ENCODE data around the gene EHBP1. TPM values are rescaled to one million over a fixed set of nuclear protein-coding genes. Genes with fewer than 3 reads are reported as not detected.

Gene EHBP1
- total and polyA plus RNA-seq, 2 experiments from 2014 or later: 27.2 to 47.9 TPM

GRCh38 chr2:62747169-62747568 is 41.7 kb downstream of the EHBP1 start:
- Mint-ChIP-seq H3K4me1 (peaks cover 38% of the 10 kb centered on the region), H3K4me3 (no peak overlapping the region), H3K27ac (no peak overlapping the region), H3K36me3 (ENCODE audit: low read depth) (peaks cover 39% of the 10 kb centered on the region), H3K27me3 (ENCODE audit: insufficient read depth, low read depth, poor library complexity) (no peaks in the 10 kb centered on the region), H3K9me3 (peaks cover 16% of the 10 kb centered on the region; the same call in 2 of the 3 replicates)
- H3K79me2 ChIP-seq (replicated peaks; ENCODE audit: insufficient read depth): peaks cover 92% of the 10 kb centered on the region
- no peaks in the 10 kb centered on the region; the same call in 1 of the 2 replicates for H3K36me3 ChIP-seq (ENCODE audit: insufficient read depth)
- no peak overlapping the region for H2AFZ ChIP-seq
- peaks cover 34% of the 10 kb centered on the region for H3K4me1 ChIP-seq (ENCODE audit: insufficient read depth)
- ATAC-seq: no peak
- no peaks in the 10 kb centered on the region; the same call in 1 of the 2 replicates for H4K20me1 ChIP-seq (replicated peaks; ENCODE audit: insufficient read depth)
- H3K27me3 ChIP-seq (ENCODE audit: insufficient read depth): no peaks in the 10 kb centered on the region
- DNase-seq (ENCODE audit: low spot score): no peak
- no peaks in the 10 kb centered on the region for H3K9me2 ChIP-seq (ENCODE audit: insufficient read depth)
- no peaks in the 10 kb centered on the region for H3F3A ChIP-seq (replicated peaks; ENCODE audit: low read depth)
- no peak overlapping the region for H3K4me3 ChIP-seq
- H3K27ac ChIP-seq (ENCODE audit: low read depth): no peak overlapping the region
- no peak overlapping the region for H3K4me2 ChIP-seq
- no peak for TF ChIP-seq POLR2AphosphoS5 (IDR thresholded peaks at IDR 0.05; ENCODE audit: low read depth)
- no peak for TF ChIP-seq EZH2 (IDR thresholded peaks at IDR 0.05; ENCODE audit: low read depth, unreplicated experiment)
- no peak for TF ChIP-seq JUNB (IDR thresholded peaks at IDR 0.05; ENCODE audit: unreplicated experiment)
- no peak for TF ChIP-seq ZNF462 (CRISPR knock-in tag; IDR thresholded peaks at IDR 0.05)

DNA sequence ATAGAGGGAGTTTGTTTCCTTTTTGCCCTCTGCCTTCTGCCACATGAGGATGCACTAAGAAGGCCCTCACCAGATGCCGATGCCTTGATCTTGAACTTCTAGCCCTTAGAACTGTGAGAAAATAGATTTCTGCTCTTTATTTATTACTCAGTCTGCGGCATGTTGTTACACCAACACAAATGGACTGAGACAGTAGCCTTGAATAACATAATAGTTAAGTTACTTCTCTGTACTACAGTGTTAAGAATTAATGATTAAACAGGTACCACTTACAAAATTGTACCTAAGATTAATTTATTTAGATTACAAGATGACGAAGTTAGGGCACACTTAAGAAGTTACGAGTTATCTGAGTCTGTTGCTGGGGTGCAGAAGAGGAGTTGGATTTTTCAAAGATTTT is 42.4 kb downstream of the EHBP1 start:
- Histone ChIP-seq H4K20me1 (replicated peaks; ENCODE audit: insufficient read depth) (no peaks in the 10 kb centered on the region; the same call in 1 of the 2 replicates), H3K27me3 (ENCODE audit: insufficient read depth) (no peaks in the 10 kb centered on the region), H3K4me1 (ENCODE audit: insufficient read depth) (peaks cover 29% of the 10 kb centered on the region), H3K4me2 (no peak overlapping the region), H3K27ac (ENCODE audit: low read depth) (no peak overlapping the region), H3K79me2 (replicated peaks; ENCODE audit: insufficient read depth) (peaks cover 91% of the 10 kb centered on the region), H3K9me2 (ENCODE audit: insufficient read depth) (no peaks in the 10 kb centered on the region), H3F3A (replicated peaks; ENCODE audit: low read depth) (no peaks in the 10 kb centered on the region), H3K36me3 (ENCODE audit: insufficient read depth) (no peaks in the 10 kb centered on the region; the same call in 1 of the 2 replicates), H2AFZ (no peak overlapping the region), H3K4me3 (no peak overlapping the region)
- peaks cover 46% of the 10 kb centered on the region for H3K36me3 Mint-ChIP-seq (ENCODE audit: low read depth)
- DNase-seq (ENCODE audit: low spot score) (no peak), ATAC-seq (no peak)
- H3K27me3 Mint-ChIP-seq (ENCODE audit: insufficient read depth, low read depth, poor library complexity): peaks cover 2% of the 10 kb centered on the region
- peaks cover 19% of the 10 kb centered on the region; the same call in 2 of the 3 replicates for H3K9me3 Mint-ChIP-seq
- H3K4me3 Mint-ChIP-seq: no peak overlapping the region
- H3K27ac Mint-ChIP-seq: no peak overlapping the region
- H3K4me1 Mint-ChIP-seq: peaks cover 31% of the 10 kb centered on the region
- TF ChIP-seq STAT1 (IDR thresholded peaks at IDR 0.05; ENCODE audit: unreplicated experiment): no peak
- TF ChIP-seq, protein P1, sequence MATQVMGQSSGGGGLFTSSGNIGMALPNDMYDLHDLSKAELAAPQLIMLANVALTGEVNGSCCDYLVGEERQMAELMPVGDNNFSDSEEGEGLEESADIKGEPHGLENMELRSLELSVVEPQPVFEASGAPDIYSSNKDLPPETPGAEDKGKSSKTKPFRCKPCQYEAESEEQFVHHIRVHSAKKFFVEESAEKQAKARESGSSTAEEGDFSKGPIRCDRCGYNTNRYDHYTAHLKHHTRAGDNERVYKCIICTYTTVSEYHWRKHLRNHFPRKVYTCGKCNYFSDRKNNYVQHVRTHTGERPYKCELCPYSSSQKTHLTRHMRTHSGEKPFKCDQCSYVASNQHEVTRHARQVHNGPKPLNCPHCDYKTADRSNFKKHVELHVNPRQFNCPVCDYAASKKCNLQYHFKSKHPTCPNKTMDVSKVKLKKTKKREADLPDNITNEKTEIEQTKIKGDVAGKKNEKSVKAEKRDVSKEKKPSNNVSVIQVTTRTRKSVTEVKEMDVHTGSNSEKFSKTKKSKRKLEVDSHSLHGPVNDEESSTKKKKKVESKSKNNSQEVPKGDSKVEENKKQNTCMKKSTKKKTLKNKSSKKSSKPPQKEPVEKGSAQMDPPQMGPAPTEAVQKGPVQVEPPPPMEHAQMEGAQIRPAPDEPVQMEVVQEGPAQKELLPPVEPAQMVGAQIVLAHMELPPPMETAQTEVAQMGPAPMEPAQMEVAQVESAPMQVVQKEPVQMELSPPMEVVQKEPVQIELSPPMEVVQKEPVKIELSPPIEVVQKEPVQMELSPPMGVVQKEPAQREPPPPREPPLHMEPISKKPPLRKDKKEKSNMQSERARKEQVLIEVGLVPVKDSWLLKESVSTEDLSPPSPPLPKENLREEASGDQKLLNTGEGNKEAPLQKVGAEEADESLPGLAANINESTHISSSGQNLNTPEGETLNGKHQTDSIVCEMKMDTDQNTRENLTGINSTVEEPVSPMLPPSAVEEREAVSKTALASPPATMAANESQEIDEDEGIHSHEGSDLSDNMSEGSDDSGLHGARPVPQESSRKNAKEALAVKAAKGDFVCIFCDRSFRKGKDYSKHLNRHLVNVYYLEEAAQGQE (IDR thresholded peaks at IDR 0.05; ENCODE audit: unreplicated experiment): no peak
- TF ChIP-seq CREB1 (CRISPR knock-in tag; IDR thresholded peaks at IDR 0.05; ENCODE audit: low read depth): no peak
- TF ChIP-seq ZNF114 (CRISPR knock-in tag; IDR thresholded peaks at IDR 0.05): no peak
- no peak for TF ChIP-seq NANOG (IDR thresholded peaks at IDR 0.05; ENCODE audit: borderline replicate concordance)
- TF ChIP-seq, protein P2, sequence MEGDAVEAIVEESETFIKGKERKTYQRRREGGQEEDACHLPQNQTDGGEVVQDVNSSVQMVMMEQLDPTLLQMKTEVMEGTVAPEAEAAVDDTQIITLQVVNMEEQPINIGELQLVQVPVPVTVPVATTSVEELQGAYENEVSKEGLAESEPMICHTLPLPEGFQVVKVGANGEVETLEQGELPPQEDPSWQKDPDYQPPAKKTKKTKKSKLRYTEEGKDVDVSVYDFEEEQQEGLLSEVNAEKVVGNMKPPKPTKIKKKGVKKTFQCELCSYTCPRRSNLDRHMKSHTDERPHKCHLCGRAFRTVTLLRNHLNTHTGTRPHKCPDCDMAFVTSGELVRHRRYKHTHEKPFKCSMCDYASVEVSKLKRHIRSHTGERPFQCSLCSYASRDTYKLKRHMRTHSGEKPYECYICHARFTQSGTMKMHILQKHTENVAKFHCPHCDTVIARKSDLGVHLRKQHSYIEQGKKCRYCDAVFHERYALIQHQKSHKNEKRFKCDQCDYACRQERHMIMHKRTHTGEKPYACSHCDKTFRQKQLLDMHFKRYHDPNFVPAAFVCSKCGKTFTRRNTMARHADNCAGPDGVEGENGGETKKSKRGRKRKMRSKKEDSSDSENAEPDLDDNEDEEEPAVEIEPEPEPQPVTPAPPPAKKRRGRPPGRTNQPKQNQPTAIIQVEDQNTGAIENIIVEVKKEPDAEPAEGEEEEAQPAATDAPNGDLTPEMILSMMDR (conservative IDR thresholded peaks at IDR 0.05; ENCODE audit: low read depth in 2 of 2): no peak

All from GM23338 (cell line).